Mesenchymal stem cell (in vitro differentiated cells and primary cell): Measurements from ENCODE around the gene DPYD.

Experiments used
- DNase-seq: peaks from one replicate; pipeline ENCODE4 v3.0.0-alpha.2; 2013
- H2AFZ ChIP-seq: one replicate; pipeline ENCODE4 v1.6.1; 2013; ENCODE audit warnings: low read depth, mild to moderate bottlenecking, control low read depth, inconsistent platforms, low read length, moderate library complexity
- H2AK5ac ChIP-seq: 2 replicates; pipeline ENCODE4 v1.6.1; 2013; ENCODE audit warnings: low read length, moderate library complexity, mild to moderate bottlenecking, inconsistent platforms; ENCODE audit not compliant: severe bottlenecking
- H2BK120ac ChIP-seq: one replicate; pipeline ENCODE4 v1.6.1; 2013; ENCODE audit warnings: low read depth, mild to moderate bottlenecking, inconsistent platforms, low read length, moderate library complexity
- H2BK12ac ChIP-seq, 2 experiments: one replicate each; pipeline ENCODE4 v1.6.1; 2013; ENCODE audit warnings: inconsistent platforms in 2 of 2, low read length in 2 of 2, mild to moderate bottlenecking in 2 of 2, moderate library complexity in 2 of 2, control low read depth in 1 of 2
- H2BK15ac ChIP-seq: one replicate; pipeline ENCODE4 v1.6.1; 2013; ENCODE audit warnings: mild to moderate bottlenecking, low read depth, inconsistent platforms; ENCODE audit not compliant: poor library complexity, severe bottlenecking
- H2BK5ac ChIP-seq: 2 replicates; pipeline ENCODE4 v1.6.1; 2013; ENCODE audit warnings: low read depth, mild to moderate bottlenecking, low read length, control low read depth, inconsistent platforms; ENCODE audit not compliant: poor library complexity, severe bottlenecking
- H3K14ac ChIP-seq, 2 experiments: one replicate each; pipeline ENCODE4 v1.6.1; 2013; ENCODE audit warnings: inconsistent platforms in 2 of 2, low read length in 2 of 2, control low read depth in 1 of 2, mild to moderate bottlenecking in 1 of 2, moderate library complexity in 1 of 2
- H3K18ac ChIP-seq, 2 experiments: one replicate each; pipeline ENCODE4 v1.6.1; 2013; ENCODE audit warnings: inconsistent platforms in 2 of 2, low read length in 2 of 2, control low read depth in 1 of 2, low read depth in 1 of 2, mild to moderate bottlenecking in 1 of 2
- H3K23ac ChIP-seq, 2 experiments: one replicate each; pipeline ENCODE4 v1.6.1; 2013; ENCODE audit warnings: inconsistent platforms in 2 of 2, low read length in 2 of 2, mild to moderate bottlenecking in 2 of 2, moderate library complexity in 2 of 2, control low read depth in 1 of 2
- H3K27ac ChIP-seq: 2 replicates; pipeline ENCODE4 v1.5.1; 2013; ENCODE audit warnings: mild to moderate bottlenecking, moderate library complexity, low read length, control low read depth, inconsistent platforms; ENCODE audit not compliant: poor library complexity, severe bottlenecking
- H3K27me3 ChIP-seq, 2 experiments: 2 replicates each; pipeline versions ENCODE4 v1.6.1 to v1.7.0; 2013; ENCODE audit warnings: low read length in 2 of 2, mild to moderate bottlenecking in 2 of 2, moderate library complexity in 2 of 2, control low read depth in 1 of 2, inconsistent platforms in 1 of 2; ENCODE audit not compliant: control insufficient read depth in 1 of 2, insufficient read depth in 1 of 2
- H3K36me3 ChIP-seq, 2 experiments: 2 replicates each; pipeline versions ENCODE4 v1.6.1 to v1.7.0; 2013; ENCODE audit warnings: low read length in 2 of 2, control low read depth in 1 of 2, inconsistent platforms in 1 of 2, low read depth in 1 of 2, mild to moderate bottlenecking in 1 of 2; ENCODE audit not compliant: insufficient read depth in 2 of 2, control insufficient read depth in 1 of 2
- H3K4ac ChIP-seq, 2 experiments: one replicate each; pipeline ENCODE4 v1.6.1; 2013; ENCODE audit warnings: inconsistent platforms in 2 of 2, low read length in 2 of 2, mild to moderate bottlenecking in 2 of 2, moderate library complexity in 2 of 2, control low read depth in 1 of 2, low read depth in 1 of 2
- H3K4me1 ChIP-seq: 2 replicates; pipeline ENCODE4 v1.6.1; 2013; ENCODE audit warnings: low read depth, low read length, control low read depth; ENCODE audit not compliant: control insufficient read depth, insufficient read depth
- H3K4me2 ChIP-seq: 2 replicates; pipeline ENCODE4 v1.6.1; 2013; ENCODE audit warnings: low read length, mild to moderate bottlenecking, inconsistent platforms; ENCODE audit not compliant: poor library complexity, severe bottlenecking
- H3K4me3 ChIP-seq, 2 experiments: 2 replicates each; pipeline versions ENCODE4 v1.5.1 to v1.7.0; 2013; ENCODE audit warnings: low read length in 2 of 2, mild to moderate bottlenecking in 2 of 2, control low read depth in 1 of 2, low read depth in 1 of 2; ENCODE audit not compliant: insufficient read depth in 1 of 2
- H3K79me1 ChIP-seq: replicated peaks from 2 replicates; pipeline ENCODE4 v1.6.1; 2013; ENCODE audit warnings: mild to moderate bottlenecking, control low read depth, low read length, inconsistent platforms; ENCODE audit not compliant: poor library complexity, severe bottlenecking
- H3K9ac ChIP-seq: 2 replicates; pipeline ENCODE4 v1.7.0; 2013; ENCODE audit warnings: mild to moderate bottlenecking, low read length, moderate library complexity
- H3K9me3 ChIP-seq: 2 replicates; pipeline ENCODE4 v1.7.0; 2013; ENCODE audit warnings: mild to moderate bottlenecking, low read length; ENCODE audit not compliant: control insufficient read depth
- H4K8ac ChIP-seq: one replicate; pipeline ENCODE4 v1.6.1; 2013; ENCODE audit warnings: inconsistent platforms, mild to moderate bottlenecking, low read length, moderate library complexity
- H4K91ac ChIP-seq: one replicate; pipeline ENCODE4 v1.6.1; 2013; ENCODE audit warnings: mild to moderate bottlenecking, low read length, inconsistent platforms
- WGBS: methylation state at CpG from one replicate; pipeline ENCODE4 v1.1.7; 2013; ENCODE audit warnings: mixed read lengths; 5-methylcytosine and 5-hydroxymethylcytosine counted together

The DPYD gene

DNA sequence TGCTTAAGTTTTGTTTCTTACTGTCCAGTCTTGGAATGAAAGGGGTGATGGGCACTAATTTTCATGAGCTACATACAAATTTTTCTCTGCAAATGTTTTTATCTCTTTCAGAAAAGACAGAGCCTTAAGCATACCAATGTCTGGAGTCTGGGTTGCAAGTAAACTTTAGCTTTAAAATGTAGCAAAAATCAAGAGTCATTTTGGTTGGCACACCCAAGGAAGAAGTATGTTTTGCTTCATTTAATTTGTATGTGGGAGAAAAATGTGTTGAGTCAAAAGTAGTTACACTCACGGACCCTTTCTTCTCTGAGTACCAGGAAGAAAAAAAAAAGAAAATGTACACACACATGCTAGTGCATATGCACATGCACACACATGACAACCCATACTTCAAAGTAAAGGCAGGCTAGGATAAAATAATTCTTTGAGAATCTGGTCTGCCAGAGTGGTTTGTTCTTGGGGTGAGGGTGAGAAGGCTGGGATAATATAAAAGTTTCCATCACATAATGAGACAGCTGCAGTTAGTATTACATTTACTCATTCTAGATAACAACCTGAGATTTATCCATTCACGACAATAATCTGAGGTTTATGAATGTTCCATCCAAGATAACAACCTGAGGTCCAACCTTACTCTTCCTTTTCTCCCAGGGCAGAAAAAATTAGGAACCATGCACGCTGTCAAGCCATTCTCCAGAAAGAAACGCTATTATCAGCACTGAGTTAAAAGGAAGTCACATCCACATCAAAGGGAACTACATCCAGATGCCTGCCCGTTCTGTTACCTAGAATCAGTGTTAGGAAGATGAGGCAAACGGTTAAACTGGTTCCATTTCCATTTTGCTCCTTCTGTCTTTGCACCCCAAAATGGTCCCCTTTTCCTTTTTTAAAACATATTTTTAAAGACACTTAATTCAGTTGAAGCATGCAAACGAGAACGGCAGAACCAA, 9.3 kb downstream of the DPYD start:
- Histone ChIP-seq H3K14ac (no peak overlapping the region), H3K23ac (no peak overlapping the region), H4K8ac (no peak overlapping the region), H3K9ac (no peak overlapping the region), H3K79me1 (peaks cover 14% of the 10 kb centered on the region), H3K4me1 (peaks cover 1% of the 10 kb centered on the region), H3K9me3 (no peaks in the 10 kb centered on the region), H3K27me3 (no peaks in the 10 kb centered on the region), H2BK15ac (no peak overlapping the region), H3K4me3 (no peak overlapping the region), H4K91ac (no peak overlapping the region), H3K36me3 (no peaks in the 10 kb centered on the region), H3K4me2 (no peak overlapping the region), H2AK5ac (no peak overlapping the region), H3K27ac (no peak overlapping the region), H2BK5ac (no peak overlapping the region), H2AFZ (no peak overlapping the region), H2BK120ac (no peak overlapping the region), H3K18ac (peak overlapping the region in 1 of 2 experiments; percentile 12), H2BK12ac (no peak overlapping the region), H3K4ac (no peak overlapping the region)
- DNase-seq: no peak
- WGBS: 85% methylated on average over 7 of the region's 8 CpGs

DNA sequence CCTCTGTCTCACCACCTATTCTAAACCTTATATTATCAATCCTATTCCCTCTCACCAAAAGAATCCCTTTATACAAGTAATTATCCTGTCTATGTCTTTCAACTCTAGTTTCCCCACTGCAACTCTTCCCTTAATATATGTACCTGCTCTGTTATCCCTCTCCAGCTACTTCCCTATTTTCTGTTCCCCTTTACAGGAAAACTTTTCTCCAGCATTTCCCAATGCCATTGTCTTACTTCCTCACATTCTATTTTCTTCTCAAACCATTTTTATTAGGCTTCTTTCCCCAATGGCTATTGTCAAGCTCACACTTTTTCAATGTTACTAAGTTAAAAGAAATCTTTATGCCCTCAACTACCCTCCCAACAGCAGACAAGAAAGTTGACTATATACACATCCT, 11.6 kb downstream of the DPYD start:
- Histone ChIP-seq H3K4me2 (no peak overlapping the region), H3K27me3 (no peaks in the 10 kb centered on the region), H3K4me3 (no peak overlapping the region), H3K4me1 (peaks cover 1% of the 10 kb centered on the region), H3K27ac (no peak overlapping the region), H3K9ac (no peak overlapping the region), H3K23ac (no peak overlapping the region), H2BK12ac (no peak overlapping the region), H3K14ac (no peak overlapping the region), H3K18ac (no peak overlapping the region), H3K9me3 (no peaks in the 10 kb centered on the region), H2BK15ac (no peak overlapping the region), H3K79me1 (peaks cover 16% of the 10 kb centered on the region), H4K91ac (no peak overlapping the region), H2BK5ac (no peak overlapping the region), H2AK5ac (no peak overlapping the region), H2AFZ (no peak overlapping the region), H2BK120ac (no peak overlapping the region), H3K36me3 (no peaks in the 10 kb centered on the region), H4K8ac (no peak overlapping the region), H3K4ac (no peak overlapping the region)
- no peak for DNase-seq

DNA sequence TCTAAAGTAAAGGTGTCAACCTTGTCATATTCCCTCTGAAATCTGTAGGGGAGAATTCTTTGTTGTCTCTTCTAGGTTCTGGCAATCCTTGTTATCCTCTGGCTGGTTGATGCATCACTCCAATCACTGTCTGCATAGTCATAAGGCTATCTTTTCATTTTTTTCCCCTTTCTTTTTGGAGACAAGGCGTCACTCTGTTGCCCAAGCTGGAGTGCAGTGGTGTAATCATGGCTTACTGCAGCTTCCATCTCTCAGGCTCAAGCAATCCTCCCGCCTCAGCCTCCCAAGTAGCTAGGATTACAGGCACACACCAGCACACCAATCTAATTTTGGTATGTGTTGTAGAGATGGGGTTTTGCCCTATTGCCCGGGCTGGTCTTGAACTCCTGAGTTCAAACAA, 12.9 kb downstream of the DPYD start:
- Histone ChIP-seq H3K4ac (no peak overlapping the region), H3K9ac (peak overlapping the region; percentile 63), H4K91ac (no peak overlapping the region), H3K18ac (peak overlapping the region in 1 of 2 experiments; percentile 24), H2BK12ac (no peak overlapping the region), H2BK5ac (no peak overlapping the region), H3K23ac (no peak overlapping the region), H3K9me3 (no peaks in the 10 kb centered on the region), H3K4me3 (no peak overlapping the region), H4K8ac (no peak overlapping the region), H3K36me3 (no peaks in the 10 kb centered on the region), H2BK120ac (no peak overlapping the region), H3K4me1 (peaks cover 1% of the 10 kb centered on the region), H3K79me1 (peaks cover 13% of the 10 kb centered on the region), H2BK15ac (no peak overlapping the region), H3K4me2 (no peak overlapping the region), H2AK5ac (peak overlapping the region; percentile 70), H3K27ac (no peak overlapping the region), H3K14ac (no peak overlapping the region), H2AFZ (no peak overlapping the region), H3K27me3 (no peaks in the 10 kb centered on the region)
- WGBS: 97% methylated on average over 2 of the region's 3 CpGs
- no peak for DNase-seq

- H4K91ac ChIP-seq: no peak overlapping the region
- no peak overlapping the region for H3K23ac ChIP-seq
- H3K4me1 ChIP-seq: peaks cover 1% of the 10 kb centered on the region
- no peak overlapping the region for H2BK15ac ChIP-seq
- no peak overlapping the region for H2BK120ac ChIP-seq
- H3K4ac ChIP-seq: no peak overlapping the region
- H3K79me1 ChIP-seq: peaks cover 8% of the 10 kb centered on the region
- no peak overlapping the region for H2BK5ac ChIP-seq
- peak; percentile 56 for DNase-seq
- no peaks in the 10 kb centered on the region for H3K27me3 ChIP-seq
- no peak overlapping the region for H2AFZ ChIP-seq
- 78% methylated on average over 5 of the region's 7 CpGs for WGBS
- peak overlapping the region in 1 of 2 experiments; percentile 9 for H3K4me3 ChIP-seq
- H3K4me2 ChIP-seq: no peak overlapping the region
- H3K27ac ChIP-seq: peak overlapping the region; percentile 72
- peak overlapping the region; percentile 63 for H3K9ac ChIP-seq
- no peak overlapping the region for H2BK12ac ChIP-seq
- H3K36me3 ChIP-seq: no peaks in the 10 kb centered on the region
- no peak overlapping the region for H4K8ac ChIP-seq
- H3K18ac ChIP-seq: no peak overlapping the region
- H3K14ac ChIP-seq: no peak overlapping the region
- no peaks in the 10 kb centered on the region for H3K9me3 ChIP-seq
- no peak overlapping the region for H2AK5ac ChIP-seq
Observed at GRCh38 chr1:97906567-97907241, 14.1 kb downstream of the DPYD start.
